Lower leg skin (tissue), 3 donors: ENCODE results near the gene GRPR.

Experiments used
- POLR2A ChIP-seq, 2 donors: fragments of 450-650 bp; IDR thresholded peaks; one replicate each; pipeline ENCODE4 v1.6.1; 2016 to 2017; ENCODE audit warnings: antibody characterized with exemption in 2 of 2, mild to moderate bottlenecking in 1 of 2, moderate library complexity in 1 of 2
- TF ChIP-seq, protein P1 (sequence below), 3 donors: fragments of 450-650 bp; IDR thresholded peaks; one replicate each; pipeline ENCODE4 v1.5.1; 2016; ENCODE audit warnings: antibody characterized with exemption in 3 of 3, mild to moderate bottlenecking in 3 of 3, moderate library complexity in 2 of 3

GRCh38 chrX:16140448-16140847, 17.1 kb downstream of the GRPR start:
- TF ChIP-seq, protein P1, sequence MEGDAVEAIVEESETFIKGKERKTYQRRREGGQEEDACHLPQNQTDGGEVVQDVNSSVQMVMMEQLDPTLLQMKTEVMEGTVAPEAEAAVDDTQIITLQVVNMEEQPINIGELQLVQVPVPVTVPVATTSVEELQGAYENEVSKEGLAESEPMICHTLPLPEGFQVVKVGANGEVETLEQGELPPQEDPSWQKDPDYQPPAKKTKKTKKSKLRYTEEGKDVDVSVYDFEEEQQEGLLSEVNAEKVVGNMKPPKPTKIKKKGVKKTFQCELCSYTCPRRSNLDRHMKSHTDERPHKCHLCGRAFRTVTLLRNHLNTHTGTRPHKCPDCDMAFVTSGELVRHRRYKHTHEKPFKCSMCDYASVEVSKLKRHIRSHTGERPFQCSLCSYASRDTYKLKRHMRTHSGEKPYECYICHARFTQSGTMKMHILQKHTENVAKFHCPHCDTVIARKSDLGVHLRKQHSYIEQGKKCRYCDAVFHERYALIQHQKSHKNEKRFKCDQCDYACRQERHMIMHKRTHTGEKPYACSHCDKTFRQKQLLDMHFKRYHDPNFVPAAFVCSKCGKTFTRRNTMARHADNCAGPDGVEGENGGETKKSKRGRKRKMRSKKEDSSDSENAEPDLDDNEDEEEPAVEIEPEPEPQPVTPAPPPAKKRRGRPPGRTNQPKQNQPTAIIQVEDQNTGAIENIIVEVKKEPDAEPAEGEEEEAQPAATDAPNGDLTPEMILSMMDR (IDR thresholded peaks at IDR 0.05) = no peak
- no peak for TF ChIP-seq POLR2A (IDR thresholded peaks at IDR 0.05)
